Mesendoderm (in vitro differentiated cells): Measurements from ENCODE around the gene APLF.

ENCODE experiments used
- DNase-seq: peaks from one replicate; pipeline ENCODE4 v3.0.0; 2013
- H2AK5ac ChIP-seq: 2 replicates; pipeline ENCODE4 v1.6.1; 2013; ENCODE audit warnings: low read length, inconsistent platforms
- H2BK120ac ChIP-seq: 2 replicates; pipeline ENCODE4 v1.6.1; 2013; ENCODE audit warnings: low read depth, mild to moderate bottlenecking, low read length, moderate library complexity, mixed read lengths
- H2BK15ac ChIP-seq: replicated peaks from 2 replicates; pipeline ENCODE4 v1.6.1; 2013; ENCODE audit warnings: low read depth, mild to moderate bottlenecking, moderate library complexity
- H2BK5ac ChIP-seq: 2 replicates; pipeline ENCODE4 v1.6.1; 2013; ENCODE audit warnings: low read length, inconsistent platforms
- H3K18ac ChIP-seq: 2 replicates; pipeline ENCODE4 v1.6.1; 2013; ENCODE audit warnings: mild to moderate bottlenecking, low read length, mixed read lengths
- H3K23ac ChIP-seq: one replicate; pipeline ENCODE4 v1.6.1; 2013; ENCODE audit warnings: low read length
- H3K27ac ChIP-seq: 2 replicates; pipeline ENCODE4 v1.5.1; 2013; ENCODE audit warnings: low read depth, mild to moderate bottlenecking, inconsistent platforms, low read length, moderate library complexity
- H3K27me3 ChIP-seq: 2 replicates; pipeline ENCODE4 v1.6.1; 2013; ENCODE audit warnings: low read length, control low read depth, mild to moderate bottlenecking, inconsistent platforms; ENCODE audit not compliant: insufficient read depth, poor library complexity
- H3K36me3 ChIP-seq: 2 replicates; pipeline ENCODE4 v1.6.1; 2013; ENCODE audit warnings: low read length, inconsistent platforms; ENCODE audit not compliant: control insufficient read depth, insufficient read depth
- H3K4ac ChIP-seq: one replicate; pipeline ENCODE4 v1.6.1; 2013; ENCODE audit warnings: low read depth, mild to moderate bottlenecking, low read length, moderate library complexity
- H3K4me1 ChIP-seq: 2 replicates; pipeline ENCODE4 v1.6.1; 2013; ENCODE audit warnings: low read depth, low read length, inconsistent platforms; ENCODE audit not compliant: control insufficient read depth
- H3K4me2 ChIP-seq: 2 replicates; pipeline ENCODE4 v1.6.1; 2013; ENCODE audit warnings: low read length
- H3K4me3 ChIP-seq: 2 replicates; pipeline ENCODE4 v1.5.1; 2013; ENCODE audit warnings: mild to moderate bottlenecking, low read length
- H3K56ac ChIP-seq: one replicate; pipeline ENCODE4 v1.6.1; 2013; ENCODE audit warnings: low read length
- H3K79me1 ChIP-seq: 2 replicates; pipeline ENCODE4 v1.6.1; 2013; ENCODE audit warnings: low read length, inconsistent platforms
- H3K79me2 ChIP-seq: 2 replicates; pipeline ENCODE4 v1.6.1; 2013; ENCODE audit warnings: mild to moderate bottlenecking, low read length; ENCODE audit not compliant: control insufficient read depth, insufficient read depth
- H3K9ac ChIP-seq: 2 replicates; pipeline ENCODE4 v1.6.1; 2013; ENCODE audit warnings: low read length, inconsistent platforms
- H4K5ac ChIP-seq: one replicate; pipeline ENCODE4 v1.6.1; 2013; ENCODE audit warnings: low read length
- H4K8ac ChIP-seq: one replicate; pipeline ENCODE4 v1.6.1; 2013; ENCODE audit warnings: low read depth, mild to moderate bottlenecking, control low read depth, low read length, moderate library complexity
- WGBS: extraction: QIAGEN DNeasy Blood & Tissue Kit; methylation state at CpG from one replicate; pipeline ENCODE4 v1.1.7; 2013; ENCODE audit warnings: low lambda C conversion rate, missing lambda C conversion rate; ENCODE audit not compliant: insufficient coverage; ENCODE audit errors: extremely low coverage; 5-methylcytosine and 5-hydroxymethylcytosine counted together

Gene APLF

GRCh38 chr2:68500649-68501048 is 33.3 kb downstream of the APLF start:
- Histone ChIP-seq H2BK15ac (no peak overlapping the region), H3K27ac (no peak overlapping the region), H3K9ac (no peak overlapping the region), H3K36me3 (no peaks in the 10 kb centered on the region), H3K4me1 (no peaks in the 10 kb centered on the region), H3K4me3 (no peak overlapping the region), H4K8ac (no peak overlapping the region), H4K5ac (no peak overlapping the region), H2AK5ac (no peak overlapping the region), H3K4ac (no peak overlapping the region), H2BK5ac (no peak overlapping the region), H3K4me2 (no peak overlapping the region), H2BK120ac (no peak overlapping the region), H3K79me1 (no peaks in the 10 kb centered on the region), H3K23ac (no peak overlapping the region), H3K27me3 (no peaks in the 10 kb centered on the region), H3K18ac (no peak overlapping the region), H3K56ac (no peak overlapping the region), H3K79me2 (no peaks in the 10 kb centered on the region)
- no CpG with 5 or more reads among the region's 4 CpGs for WGBS
- no peak for DNase-seq

- Histone ChIP-seq H4K5ac (no peak overlapping the region), H3K79me2 (no peaks in the 10 kb centered on the region)
- WGBS = no CpG with 5 or more reads among the region's 5 CpGs
Observed at GRCh38 chr2:68501768-68502167, 34.4 kb downstream of the APLF start.

GRCh38 chr2:68505603-68506159 is 38.3 kb downstream of the APLF start:
- WGBS = no CpG with 5 or more reads among the region's 2 CpGs
- Histone ChIP-seq H3K36me3 (no peaks in the 10 kb centered on the region), H3K9ac (no peak overlapping the region), H3K4ac (no peak overlapping the region), H4K8ac (no peak overlapping the region), H3K56ac (no peak overlapping the region), H3K18ac (no peak overlapping the region), H2AK5ac (no peak overlapping the region), H2BK15ac (no peak overlapping the region), H3K4me2 (no peak overlapping the region), H4K5ac (no peak overlapping the region), H2BK120ac (no peak overlapping the region), H3K23ac (no peak overlapping the region), H3K4me1 (no peaks in the 10 kb centered on the region), H3K27ac (no peak overlapping the region), H3K79me2 (no peaks in the 10 kb centered on the region), H2BK5ac (no peak overlapping the region), H3K4me3 (no peak overlapping the region), H3K79me1 (no peaks in the 10 kb centered on the region), H3K27me3 (no peaks in the 10 kb centered on the region)
- DNase-seq = no peak

More at GRCh38 chr2:68501768-68502167, 34.4 kb downstream of the APLF start:
- Histone ChIP-seq H3K4me2 (no peak overlapping the region), H3K4me1 (no peaks in the 10 kb centered on the region), H2BK120ac (no peak overlapping the region), H3K4me3 (no peak overlapping the region), H3K56ac (no peak overlapping the region), H3K4ac (no peak overlapping the region), H3K27ac (no peak overlapping the region), H3K9ac (no peak overlapping the region), H2BK5ac (no peak overlapping the region), H3K79me1 (no peaks in the 10 kb centered on the region), H3K36me3 (no peaks in the 10 kb centered on the region), H3K23ac (no peak overlapping the region), H4K8ac (no peak overlapping the region), H3K18ac (no peak overlapping the region), H2AK5ac (no peak overlapping the region), H3K27me3 (no peaks in the 10 kb centered on the region), H2BK15ac (no peak overlapping the region)
- no peak for DNase-seq

DNA sequence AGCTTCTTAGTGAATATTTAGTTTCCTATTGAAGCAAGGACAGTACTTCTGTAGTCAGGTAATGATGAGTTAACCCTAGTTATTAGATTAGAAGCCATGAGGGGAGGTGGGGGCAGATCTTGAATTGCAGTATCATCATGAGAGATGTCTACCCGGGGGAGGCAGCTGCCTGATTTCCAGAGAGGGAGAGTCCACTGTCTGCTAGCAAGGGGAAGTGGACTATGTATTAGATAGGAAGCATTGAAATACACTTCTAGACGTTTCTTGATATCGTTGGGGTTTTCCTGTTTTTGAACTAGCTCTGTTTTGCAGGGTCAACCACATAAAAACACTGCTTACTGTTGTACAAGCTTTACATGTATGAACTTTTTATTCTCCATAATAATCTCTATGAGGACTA is 38.8 kb downstream of the APLF start:
- H3K4me2 ChIP-seq = no peak overlapping the region
- H3K56ac ChIP-seq = no peak overlapping the region
- H3K36me3 ChIP-seq = no peaks in the 10 kb centered on the region
- no peak overlapping the region for H3K4ac ChIP-seq
- H2BK120ac ChIP-seq = no peak overlapping the region
- no CpG with 5 or more reads among the region's 3 CpGs for WGBS
- H3K79me2 ChIP-seq = no peaks in the 10 kb centered on the region
- H3K23ac ChIP-seq = no peak overlapping the region
- no peaks in the 10 kb centered on the region for H3K27me3 ChIP-seq
- H3K79me1 ChIP-seq = no peaks in the 10 kb centered on the region
- H3K4me1 ChIP-seq = no peaks in the 10 kb centered on the region
- H4K5ac ChIP-seq = no peak overlapping the region
- H4K8ac ChIP-seq = no peak overlapping the region
- no peak overlapping the region for H2BK5ac ChIP-seq
- H3K9ac ChIP-seq = no peak overlapping the region
- no peak overlapping the region for H2BK15ac ChIP-seq
- H3K27ac ChIP-seq = no peak overlapping the region
- H3K18ac ChIP-seq = no peak overlapping the region
- no peak overlapping the region for H3K4me3 ChIP-seq
- DNase-seq = no peak
- no peak overlapping the region for H2AK5ac ChIP-seq

DNA sequence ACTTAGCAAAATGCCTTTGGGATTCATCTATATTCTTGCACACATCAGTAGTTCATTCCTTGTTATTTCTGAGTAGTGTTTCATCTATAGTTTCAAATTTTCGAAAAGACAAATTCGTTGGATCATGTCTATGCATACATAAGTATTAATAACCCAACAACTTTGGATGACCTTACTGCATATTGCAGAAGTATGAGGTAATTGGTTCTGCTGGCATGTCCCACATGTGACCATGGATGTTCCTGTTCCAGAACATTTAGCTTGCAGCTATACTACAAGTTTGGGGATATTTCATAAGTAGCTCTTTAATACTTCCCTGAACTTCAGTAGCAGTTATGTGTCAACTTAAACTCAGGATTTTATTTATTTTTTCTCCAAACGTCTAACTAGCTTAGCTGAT is 44.9 kb downstream of the APLF start:
- Histone ChIP-seq H2BK15ac (no peak overlapping the region), H3K4me3 (no peak overlapping the region), H3K79me1 (no peaks in the 10 kb centered on the region), H3K27me3 (no peaks in the 10 kb centered on the region), H2AK5ac (no peak overlapping the region), H3K27ac (no peak overlapping the region), H3K18ac (no peak overlapping the region), H2BK5ac (no peak overlapping the region), H3K36me3 (no peaks in the 10 kb centered on the region), H3K9ac (no peak overlapping the region), H3K4ac (no peak overlapping the region), H3K56ac (no peak overlapping the region), H4K5ac (no peak overlapping the region), H3K4me1 (no peaks in the 10 kb centered on the region), H4K8ac (no peak overlapping the region), H3K23ac (no peak overlapping the region), H3K79me2 (no peaks in the 10 kb centered on the region), H2BK120ac (no peak overlapping the region), H3K4me2 (no peak overlapping the region)
- no CpG with 5 or more reads among the region's 3 CpGs for WGBS
- no peak for DNase-seq

- DNase-seq = no peak
- H3K27me3 ChIP-seq = no peaks in the 10 kb centered on the region
- H3K79me1 ChIP-seq = no peaks in the 10 kb centered on the region
- no peaks in the 10 kb centered on the region for H3K4me1 ChIP-seq
- H4K5ac ChIP-seq = no peak overlapping the region
- no peak overlapping the region for H3K4ac ChIP-seq
- H2BK120ac ChIP-seq = no peak overlapping the region
- H3K23ac ChIP-seq = no peak overlapping the region
- H3K18ac ChIP-seq = no peak overlapping the region
- H2BK15ac ChIP-seq = no peak overlapping the region
- H3K27ac ChIP-seq = no peak overlapping the region
- H3K79me2 ChIP-seq = no peaks in the 10 kb centered on the region
- H2AK5ac ChIP-seq = no peak overlapping the region
- WGBS = no CpG with 5 or more reads among the region's 1 CpG
- H3K4me3 ChIP-seq = no peak overlapping the region
- H2BK5ac ChIP-seq = no peak overlapping the region
- H3K4me2 ChIP-seq = no peak overlapping the region
- no peak overlapping the region for H3K9ac ChIP-seq
- no peak overlapping the region for H4K8ac ChIP-seq
- H3K36me3 ChIP-seq = no peaks in the 10 kb centered on the region
- H3K56ac ChIP-seq = no peak overlapping the region
Observed at GRCh38 chr2:68512966-68513365, 45.6 kb downstream of the APLF start.
